Ureter (tissue), 1 donor: ENCODE data around the gene ABCF2. TPM values are rescaled to one million over a fixed set of nuclear protein-coding genes. Genes with fewer than 3 reads are reported as not detected.

ENCODE experiments used
- DNase-seq: peaks from one replicate; pipeline ENCODE4 v3.0.0-alpha.2; 2020; ENCODE audit warnings: low spot score
- total RNA-seq: library from RNA; stranded (reverse); gene quantifications from one replicate; pipeline ENCODE4 v1.2.4, GENCODE V29; 2023
- donor health status: DM: yes; HTN: yes; CAD: no.

The ABCF2 gene
- total RNA-seq, 1 donor from 2014 or later, result 33.9 TPM

DNA sequence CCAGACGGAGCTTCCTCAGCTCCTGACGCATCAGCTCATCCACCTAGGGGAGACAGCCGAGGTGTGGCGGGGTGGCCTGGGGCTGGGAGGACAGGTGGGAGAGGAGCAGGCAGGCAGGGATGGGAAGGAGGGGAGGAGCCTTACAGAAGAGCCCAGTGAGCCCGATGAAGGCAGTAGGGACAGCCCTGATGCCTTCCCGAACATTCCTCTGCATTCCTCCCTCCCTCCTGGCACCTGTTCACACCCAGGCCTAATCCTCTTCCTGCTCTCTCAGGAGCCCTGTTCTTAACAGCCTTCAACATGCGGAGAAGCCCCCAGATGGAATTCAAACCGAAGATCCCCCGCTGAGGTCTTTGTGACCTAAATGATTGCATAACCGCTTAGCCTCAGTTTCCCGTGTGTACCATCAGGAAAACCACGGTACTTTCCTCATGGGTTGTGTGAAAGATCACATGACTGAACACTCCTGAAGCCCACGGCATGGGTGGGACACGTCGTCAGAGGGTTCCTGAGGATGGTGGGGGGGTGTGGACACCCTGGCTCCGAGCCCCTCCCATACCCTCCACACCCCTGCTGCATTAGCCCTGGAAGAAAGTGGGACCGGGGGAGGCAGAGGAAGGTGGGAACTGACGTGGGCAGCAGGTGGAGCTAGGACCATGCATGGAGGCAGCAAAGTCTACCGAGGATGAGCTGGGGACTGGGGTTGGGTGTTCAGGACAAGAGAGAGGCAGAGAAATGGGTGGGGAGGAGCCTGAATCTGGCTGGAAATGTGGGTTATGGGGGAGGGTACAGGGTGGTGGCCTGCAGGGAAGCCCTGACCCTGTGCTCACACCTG, 31.2 kb downstream of the ABCF2 start:
- no peak for DNase-seq

DNA sequence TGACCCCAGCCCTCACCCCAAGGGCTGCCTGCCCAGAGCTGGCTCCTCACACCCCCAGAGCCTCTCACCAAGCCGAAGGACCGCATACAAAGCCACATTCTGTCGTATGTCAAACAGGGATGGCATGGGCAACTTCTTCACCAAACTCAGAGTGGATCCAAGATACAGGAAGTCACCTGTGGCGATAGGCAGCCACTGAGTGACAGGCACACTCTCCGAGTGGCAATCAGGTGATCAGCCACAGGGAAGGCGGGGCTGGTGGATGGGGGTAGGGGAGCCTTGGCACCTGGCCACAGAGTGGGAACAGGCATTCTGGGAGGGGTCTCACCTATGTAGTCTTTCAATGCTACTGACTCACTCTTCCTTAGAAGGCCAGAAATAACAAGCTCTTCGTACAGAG, 32.8 kb downstream of the ABCF2 start:
- DNase-seq, result no peak

DNA sequence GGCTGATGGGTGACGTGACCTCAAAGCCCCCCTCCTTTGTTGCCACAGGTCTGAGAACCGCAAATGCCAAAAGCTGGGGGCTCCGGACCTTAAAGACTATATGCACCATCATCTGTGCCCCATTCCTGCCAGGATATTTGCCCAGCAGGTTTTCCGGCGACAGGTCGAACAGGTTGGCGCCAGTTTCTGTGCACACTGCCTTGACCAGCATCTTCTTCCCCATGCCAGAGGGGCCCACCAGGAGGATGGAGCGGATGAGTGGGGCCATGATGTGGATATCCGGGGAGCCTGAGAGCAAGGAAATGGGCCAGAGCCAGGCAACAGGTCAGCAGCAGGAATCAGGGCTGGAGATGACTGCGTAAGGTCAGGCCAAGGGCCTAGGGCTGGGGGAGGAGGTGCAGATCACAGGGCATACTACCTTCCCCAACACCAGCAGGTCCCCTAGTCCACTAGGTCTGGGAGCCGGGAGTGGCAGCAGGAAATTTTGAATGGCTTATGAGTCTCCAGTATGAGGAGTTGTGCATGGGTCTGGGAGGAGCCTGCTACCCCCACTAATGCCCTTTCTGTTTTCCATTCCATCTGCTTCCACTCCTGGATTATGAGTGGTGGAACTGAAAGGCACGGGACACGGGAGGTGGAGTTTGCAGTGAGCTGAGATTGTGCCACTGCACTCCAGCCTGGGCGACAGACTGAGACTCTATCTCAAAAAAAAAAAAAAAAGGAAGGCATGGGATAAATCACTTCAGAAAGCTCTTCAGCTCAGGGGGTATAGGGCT, 33.6 kb downstream of the ABCF2 start:
- DNase-seq, result no peak

DNA sequence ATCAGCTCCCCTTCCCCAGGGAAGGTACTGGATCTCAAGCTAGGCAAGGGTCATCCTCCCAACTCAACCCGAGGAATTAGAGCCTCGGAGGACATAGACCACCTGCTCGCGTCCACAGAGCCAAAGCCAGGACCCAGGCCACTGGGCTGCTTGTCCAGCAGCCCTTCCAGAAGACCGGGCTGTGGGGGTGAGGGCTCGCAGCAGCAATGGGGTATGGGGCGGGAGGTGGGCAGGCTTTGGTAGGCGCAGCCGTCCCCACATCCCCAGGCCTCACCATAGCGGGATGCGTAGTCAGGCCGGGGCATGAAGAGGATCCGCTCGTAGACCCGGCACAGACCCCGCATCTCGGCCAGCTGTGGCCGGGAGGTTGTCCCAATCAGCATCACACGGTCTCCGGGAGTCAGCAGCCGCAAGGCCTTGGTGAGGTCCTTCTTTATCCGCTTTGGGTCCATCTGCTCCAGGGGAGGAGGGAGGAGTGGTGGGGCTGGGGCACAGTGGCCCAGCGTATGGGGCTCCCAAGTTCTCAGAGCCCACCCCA, 34.9 kb downstream of the ABCF2 start:
- DNase-seq, result no peak

DNA sequence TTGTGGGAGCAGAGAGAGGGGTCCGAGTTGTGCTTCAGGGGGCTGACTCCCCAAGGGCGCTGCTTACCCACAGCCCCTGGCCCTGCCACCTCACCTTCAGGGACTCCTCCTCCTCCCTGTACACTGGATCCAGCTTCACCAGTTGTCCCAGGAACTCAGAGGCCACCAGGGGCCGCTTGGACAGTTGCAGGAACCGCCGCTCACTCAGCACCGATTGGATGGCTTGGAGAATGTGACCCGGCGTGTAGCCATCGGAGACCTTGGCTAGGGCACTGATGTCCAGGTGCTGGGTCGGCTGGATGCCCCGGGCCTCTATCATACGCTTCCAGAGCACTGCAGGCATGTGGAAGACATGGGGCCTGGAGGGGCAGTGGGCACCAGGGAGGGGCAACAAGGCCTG, 35.5 kb downstream of the ABCF2 start:
- no peak for DNase-seq

DNA sequence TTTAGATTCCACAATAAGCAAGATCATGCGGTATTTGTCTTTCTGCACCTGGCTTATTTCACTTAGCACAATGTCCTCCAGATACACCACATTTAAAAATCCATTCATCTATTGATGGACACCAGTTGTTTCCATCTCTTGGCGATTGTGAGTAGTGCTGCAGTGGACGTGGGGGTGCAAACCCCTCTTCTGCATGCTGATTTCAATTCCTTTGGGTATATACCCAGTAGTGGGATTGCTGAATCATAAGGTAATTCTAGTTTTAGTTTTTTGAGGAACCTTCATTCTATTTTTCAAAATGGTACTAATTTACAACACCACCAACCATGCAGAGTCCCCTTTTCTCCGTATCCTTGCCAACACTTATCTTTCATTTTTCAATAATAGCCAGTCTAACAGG, 38.0 kb downstream of the ABCF2 start:
- no peak for DNase-seq

DNA sequence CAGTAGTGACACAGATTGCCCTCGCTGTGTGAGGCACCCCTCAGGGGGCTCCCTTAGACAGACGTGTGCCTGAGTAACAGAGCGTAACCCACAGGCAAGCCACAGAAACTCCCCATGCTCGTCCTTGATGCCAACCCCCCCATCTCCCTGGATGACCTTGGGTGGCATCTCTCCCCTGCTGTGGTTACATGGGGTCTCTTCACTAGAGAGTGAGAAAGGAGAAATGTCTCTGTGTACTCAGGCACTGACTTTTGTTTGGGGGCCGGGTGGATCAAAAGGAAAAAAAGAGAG, 38.8 kb downstream of the ABCF2 start:
- DNase-seq, result no peak

DNA sequence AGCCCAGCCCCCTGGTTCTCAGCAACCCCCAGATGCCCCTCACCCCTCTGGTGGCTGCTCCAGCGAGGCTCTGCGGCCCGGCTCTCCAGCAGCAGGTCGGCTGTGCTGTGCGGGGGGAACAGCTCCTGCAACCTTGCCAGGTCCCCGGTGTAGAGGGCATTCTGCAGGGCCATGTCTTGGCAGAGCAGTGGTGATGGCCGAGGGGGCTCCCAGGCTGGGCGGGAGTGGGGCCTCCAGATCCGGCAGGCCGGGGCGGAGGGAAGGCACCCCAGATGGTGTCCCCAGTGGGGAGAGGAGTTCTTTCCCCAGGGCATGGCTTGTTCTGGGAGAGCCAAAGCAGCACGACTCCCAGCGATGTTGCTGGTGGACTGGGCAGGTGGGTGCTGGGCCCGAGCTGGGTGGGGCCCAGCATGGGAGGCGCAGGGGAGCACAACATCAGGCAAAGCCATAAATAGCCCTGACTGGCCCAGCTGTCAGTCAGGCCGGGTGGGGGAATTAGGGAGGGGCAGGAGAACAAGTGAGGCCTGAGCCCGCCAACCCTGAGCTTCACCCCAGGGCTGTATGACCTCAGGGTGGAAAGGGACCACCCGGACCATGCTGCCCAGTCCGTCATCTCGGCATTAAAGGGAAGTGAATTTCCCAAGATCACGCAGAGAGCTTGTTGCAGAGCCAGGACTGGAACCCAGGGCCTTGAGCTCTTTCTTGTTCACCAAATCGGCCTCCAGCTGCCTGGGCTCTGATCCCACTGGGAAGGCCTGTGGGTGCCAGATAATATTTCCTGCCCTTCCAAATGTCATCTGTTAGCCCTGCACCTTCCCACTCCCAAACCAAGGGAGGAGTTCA, 39.4 kb downstream of the ABCF2 start:
- DNase-seq, result no peak

DNA sequence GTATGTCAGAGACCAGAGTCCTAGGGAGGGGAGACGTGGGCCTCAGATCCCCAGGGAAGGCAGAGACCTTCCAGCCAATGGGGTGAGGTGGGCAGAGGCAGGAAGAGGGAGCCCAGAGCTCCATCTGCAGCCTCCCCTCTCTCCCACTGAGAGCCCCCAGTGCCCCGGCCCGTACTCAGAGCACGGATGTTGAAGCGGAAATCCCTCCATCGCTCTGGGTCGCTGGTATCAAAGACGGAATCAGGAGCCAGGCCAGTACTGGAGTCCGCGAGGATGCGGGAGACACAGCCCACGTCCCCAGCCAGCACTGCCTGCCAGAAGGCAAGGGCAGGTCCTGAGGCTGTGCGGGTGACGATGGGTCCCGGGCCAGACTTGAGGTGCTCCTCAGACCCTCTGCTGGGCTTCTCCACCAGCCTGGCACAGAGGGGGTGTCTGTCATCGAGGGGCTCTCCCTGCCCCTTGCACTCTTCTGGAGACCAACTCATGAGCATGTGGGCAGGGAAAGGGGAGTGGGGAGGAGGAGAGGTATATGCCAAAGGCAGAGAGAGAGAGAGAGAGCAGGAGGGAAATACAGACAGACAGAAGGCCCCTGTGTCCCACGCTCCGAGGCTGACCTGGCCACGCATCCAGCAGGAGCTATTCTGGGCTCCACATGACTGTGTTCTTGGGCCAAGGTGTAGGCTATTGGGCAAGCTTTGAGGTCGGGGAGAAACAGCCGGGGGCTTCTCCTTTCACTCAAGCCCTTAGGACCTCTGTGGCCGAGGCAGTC, 40.2 kb downstream of the ABCF2 start, which contains the start of gene ASB10:
ASB10 (minus strand) TSS at position 611 of the 769 bp plus-strand sequence; CDS start at position 491, 120 bp downstream.
- no peak for DNase-seq

DNA sequence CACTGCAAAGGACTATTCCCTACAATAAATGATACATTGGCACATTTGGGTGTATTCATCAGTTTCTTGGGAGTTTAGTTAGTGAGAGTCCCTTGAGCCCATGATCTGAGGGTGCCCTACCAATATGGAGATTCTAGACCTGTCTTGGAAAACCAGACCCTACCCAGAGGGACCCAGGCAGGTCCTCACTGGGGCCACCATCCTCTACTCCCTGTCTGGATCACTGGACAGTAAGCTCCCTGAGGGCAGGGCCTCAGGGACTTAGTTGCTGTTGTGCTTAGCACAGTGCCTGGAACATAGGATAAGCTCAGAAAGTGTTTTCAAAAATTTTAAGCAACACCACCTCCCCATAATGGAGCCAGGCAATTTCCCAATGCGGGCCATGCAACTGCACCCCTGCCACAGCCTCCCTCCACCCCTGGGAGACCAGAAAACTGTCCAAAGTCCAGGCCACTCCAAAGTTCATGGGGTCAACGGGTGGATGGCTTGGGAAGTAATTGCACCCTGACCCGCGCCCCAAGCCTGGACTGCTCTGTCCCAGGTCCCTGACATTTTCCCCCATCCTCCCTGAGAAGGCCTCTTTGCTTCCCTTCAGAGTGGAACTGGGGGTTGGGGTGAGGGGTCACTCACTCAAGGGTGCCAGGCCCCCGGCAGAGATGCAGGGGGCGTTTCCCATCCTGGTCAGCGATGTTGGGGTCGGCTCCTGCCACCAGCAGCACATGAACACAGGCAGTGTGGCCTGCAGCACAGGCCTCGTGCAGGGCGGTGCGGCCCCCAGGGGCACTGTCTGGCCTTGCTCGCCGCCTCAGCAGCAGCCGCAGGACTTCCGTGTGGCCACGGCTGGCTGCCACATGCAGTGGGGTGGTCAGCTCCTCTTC, 41.0 kb downstream of the ABCF2 start:
- DNase-seq, result no peak

DNA sequence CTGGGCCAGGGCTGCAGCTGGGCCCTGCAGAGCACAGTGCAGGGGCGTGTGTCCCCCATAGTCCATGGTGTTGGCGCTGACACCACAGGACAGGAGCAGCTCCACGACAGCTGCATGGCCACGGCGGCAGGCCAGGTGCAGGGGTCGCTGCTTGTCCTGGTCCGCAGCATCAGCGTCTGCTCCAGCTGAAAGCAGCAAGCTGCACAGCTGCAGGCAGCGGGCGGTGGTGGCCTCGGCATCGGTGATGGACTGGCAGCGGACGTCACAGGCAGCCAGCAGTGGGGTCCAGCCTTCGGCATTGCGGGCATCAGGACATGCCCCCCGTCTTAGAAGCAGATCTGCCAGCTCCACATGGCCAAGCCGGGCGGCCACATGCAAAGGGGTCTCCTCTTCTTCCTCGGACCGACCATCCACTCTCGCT, 46.0 kb downstream of the ABCF2 start:
- DNase-seq, result no peak

DNA sequence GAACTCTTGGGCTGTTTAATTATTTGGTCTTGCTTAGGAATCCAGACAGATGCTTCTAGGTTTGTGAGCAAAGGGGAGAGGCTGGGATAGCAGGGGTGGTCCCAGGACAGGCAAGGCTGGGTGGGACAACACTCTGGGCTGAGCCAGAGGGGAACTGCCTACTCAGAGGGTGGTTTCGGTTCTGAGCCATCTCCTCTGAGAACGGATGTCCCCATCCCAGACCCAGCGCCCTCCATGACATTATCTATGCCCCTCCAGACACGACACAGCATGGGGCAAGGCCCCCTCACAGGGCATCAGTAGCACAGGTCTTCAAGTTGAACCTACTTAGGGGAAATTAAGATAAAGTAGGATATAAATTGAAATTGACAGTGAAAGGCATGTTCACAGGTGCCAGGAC, 47.1 kb downstream of the ABCF2 start:
- DNase-seq, result no peak

DNA sequence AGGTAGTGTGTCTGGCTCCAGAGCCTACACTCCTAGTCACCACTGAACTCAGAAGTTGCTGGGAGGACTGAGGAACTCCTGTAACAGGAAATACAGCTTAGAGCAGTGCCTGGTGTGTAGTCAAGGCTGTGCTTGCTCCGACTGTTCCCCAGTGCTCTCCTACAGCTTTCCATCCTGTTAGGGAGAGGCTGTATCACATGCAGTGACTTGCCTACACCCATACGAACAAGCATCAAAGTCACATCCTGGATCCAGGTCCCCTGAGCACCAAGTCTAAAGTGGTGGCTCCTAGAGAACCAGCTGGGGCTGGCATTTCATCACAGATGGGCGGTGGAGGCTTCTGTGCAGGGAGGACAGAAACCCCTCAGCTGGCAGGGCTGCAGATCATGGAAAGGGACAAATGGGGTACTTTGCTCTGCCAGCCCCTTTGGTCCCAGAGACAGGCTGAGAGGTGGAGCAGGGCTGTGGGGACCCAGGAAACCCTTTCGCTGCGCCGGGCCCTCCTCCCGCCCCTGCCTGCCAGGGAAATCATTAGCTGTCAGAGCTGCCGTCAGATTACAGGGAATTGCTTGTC, 47.6 kb downstream of the ABCF2 start:
- no peak for DNase-seq

DNA sequence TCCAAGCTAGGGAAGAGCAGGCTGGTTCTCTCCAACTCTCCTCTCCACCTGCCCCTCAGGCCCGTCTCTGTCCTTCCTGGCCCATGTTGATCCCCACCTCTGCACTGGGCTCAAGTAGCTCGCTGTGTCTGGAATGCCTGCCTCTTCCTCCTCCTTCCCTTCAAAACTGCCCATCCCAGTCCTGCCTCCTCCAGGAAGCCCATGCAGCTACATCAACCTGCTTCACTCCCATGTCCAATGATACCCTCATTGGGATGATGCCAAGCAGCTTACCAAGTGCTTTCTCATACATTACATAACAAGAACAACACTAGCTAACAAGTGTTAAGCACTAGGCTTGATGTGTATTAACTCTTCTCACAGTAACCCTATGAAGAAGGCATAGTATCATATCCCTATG, 48.2 kb downstream of the ABCF2 start:
- no peak for DNase-seq

DNA sequence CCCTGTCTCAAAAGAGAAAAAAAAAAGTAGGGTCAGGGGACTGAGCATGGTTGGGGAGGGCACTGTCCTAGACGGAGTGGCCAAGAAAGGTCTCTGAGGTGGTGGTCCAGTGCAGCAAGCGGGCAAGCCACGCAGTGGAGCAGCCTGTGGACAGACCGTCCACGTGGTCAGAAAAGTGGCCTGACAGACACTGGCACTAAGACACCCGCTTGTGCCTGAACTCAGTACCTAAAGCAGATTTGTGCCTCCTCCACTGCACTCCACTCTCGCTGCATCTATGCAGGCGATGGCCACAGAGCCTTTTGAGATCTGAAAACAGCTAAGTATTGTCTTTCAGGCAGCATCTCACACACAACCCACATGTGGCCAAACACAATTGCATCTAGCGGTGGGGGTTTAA, 48.8 kb downstream of the ABCF2 start:
- no peak for DNase-seq

DNA sequence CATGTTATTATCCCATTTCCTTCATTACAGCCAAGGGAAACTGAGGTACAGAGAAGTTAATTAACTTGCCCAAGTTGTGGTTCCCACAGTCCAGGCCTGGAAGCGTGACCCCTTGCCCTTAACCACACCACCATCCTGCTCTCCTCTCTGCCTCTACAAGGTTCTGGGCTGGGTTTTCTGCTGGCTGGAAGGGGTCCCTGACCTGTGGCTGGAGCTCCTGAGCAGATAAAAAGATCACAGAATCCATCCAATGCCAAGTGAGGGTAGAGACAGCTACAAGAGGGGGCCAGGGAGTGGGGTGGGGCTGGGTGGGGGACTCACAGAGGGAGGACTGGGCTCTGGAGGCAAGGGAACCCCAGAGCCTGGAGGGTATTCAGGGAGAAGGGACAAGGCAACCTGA, 49.7 kb downstream of the ABCF2 start:
- DNase-seq, result no peak

DNA sequence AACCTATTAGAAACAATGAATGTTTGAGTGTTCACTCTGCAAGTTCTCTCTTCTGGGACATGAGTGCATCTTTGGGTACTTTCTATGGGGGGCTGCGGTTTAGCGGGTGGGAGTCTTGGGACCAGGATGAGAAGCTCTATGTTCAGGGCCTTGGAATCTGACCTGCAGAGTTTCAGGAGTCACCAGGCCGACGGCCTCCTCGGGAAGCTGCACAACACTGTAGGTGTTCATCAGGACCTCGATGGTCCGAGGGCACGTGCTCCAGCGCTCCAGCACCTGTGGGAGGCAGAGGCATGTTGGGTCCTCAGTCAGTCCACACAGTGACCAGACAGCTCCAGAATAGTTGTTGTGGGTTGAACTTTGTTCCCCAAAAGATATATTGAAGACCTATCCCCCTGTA, 50.6 kb downstream of the ABCF2 start:
- DNase-seq, result no peak

DNA sequence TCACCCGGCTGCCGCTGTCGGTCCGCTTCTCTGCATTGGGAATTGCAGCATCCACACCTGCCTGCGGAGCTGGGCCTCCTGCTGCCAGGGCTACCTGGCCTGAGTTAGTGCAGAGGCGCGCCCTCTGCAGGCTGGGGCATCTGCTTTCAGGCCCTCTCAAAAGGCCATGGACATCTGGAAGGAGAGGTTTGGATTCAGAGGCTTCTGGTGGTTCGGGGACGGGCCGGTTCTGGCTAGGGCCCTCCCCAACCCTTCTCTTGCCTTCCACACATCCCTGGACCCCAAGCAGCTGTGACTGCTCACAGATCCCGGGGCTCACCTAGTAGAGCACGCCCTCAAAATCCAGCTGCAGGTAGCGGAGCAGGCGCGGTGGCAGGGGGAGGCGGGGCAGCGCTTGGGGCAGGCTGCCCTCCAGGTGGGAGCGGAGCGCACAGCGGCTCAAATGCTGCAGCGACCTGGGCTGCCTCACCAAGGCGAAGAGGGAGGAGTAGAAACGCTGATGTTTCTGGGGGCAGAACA, 51.2 kb downstream of the ABCF2 start:
- DNase-seq, result no peak

DNA sequence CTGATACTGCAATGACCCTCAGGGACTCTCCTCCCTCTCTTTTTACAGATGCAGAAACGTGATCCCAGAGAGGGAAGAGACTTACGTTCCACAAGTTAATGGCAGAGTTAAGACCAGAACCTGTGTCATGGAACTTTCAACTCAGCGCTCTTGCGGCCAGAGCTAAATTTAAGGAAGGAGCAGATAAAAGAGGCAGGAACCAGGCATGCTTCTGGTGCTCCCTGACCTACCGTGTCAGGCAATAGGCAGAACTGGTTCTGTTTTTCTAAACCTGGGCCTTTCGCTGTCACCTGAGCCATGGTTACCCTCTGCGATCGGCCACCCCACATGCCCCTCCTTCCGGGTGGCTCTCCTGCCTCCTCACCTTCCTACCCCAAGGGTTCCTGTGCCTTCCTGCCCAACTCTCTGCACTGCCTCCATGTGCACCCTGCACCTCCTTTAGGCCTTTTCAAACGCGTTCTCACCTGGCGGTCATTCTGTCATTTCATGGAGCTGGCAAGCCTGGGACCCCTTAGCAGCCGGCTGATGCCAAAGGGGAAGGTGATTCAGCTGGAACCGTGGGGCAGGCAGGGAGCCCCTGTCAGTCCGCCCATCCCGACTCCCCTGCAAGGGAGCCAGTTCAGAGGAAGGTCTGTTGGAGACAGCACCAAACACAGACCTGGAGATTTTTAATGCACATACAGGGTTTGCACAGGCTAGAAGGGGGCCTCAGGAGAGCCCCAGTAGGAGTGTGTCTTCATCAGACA, 51.8 kb downstream of the ABCF2 start:
- DNase-seq, result no peak
